Gastrocnemius medialis (tissue), 4 donors: ENCODE results near the gene PRR27. TPM values are rescaled to one million over a fixed set of nuclear protein-coding genes. Genes with fewer than 3 reads are reported as not detected.

ENCODE experiments used
- ATAC-seq, 2 donors: fragments of 150-250 bp; one replicate each; pipeline ENCODE4 v1.9.1; 2016
- DNase-seq, 2 donors: peaks; one replicate each; pipeline ENCODE4 v3.0.0-alpha.2; 2019
- H3K27ac ChIP-seq, 4 donors: fragments of 200-600 bp; sonication (generic); 1 replicate in 1 of 4; 2 replicates in 3 of 4; pipeline ENCODE4 v1.5.1; 2016 to 2018; ENCODE audit warnings: mild to moderate bottlenecking in 2 of 4, moderate library complexity in 1 of 4
- H3K27me3 ChIP-seq, 3 donors: fragments of 200-600 bp; sonication (generic) in 2 of 3; 1 replicate in 1 of 3; 2 replicates in 2 of 3; pipeline versions ENCODE4 v1.5.1 to v1.6.0; 2016 to 2019; ENCODE audit warnings: mild to moderate bottlenecking in 1 of 3, moderate library complexity in 1 of 3
- H3K36me3 ChIP-seq, 2 donors: fragments of 200-600 bp; sonication (generic) in 1 of 2; one replicate each; pipeline ENCODE4 v1.5.1; 2017 to 2018
- H3K4me1 ChIP-seq, 2 donors: fragments of 200-600 bp; sonication (generic) in 1 of 2; one replicate each; pipeline ENCODE4 v1.5.1; 2016 to 2017; ENCODE audit warnings: mild to moderate bottlenecking in 2 of 2
- H3K4me3 ChIP-seq, 4 donors: fragments of 200-600 bp; sonication (generic) in 3 of 4; 1 replicate in 1 of 4; 2 replicates in 3 of 4; pipeline ENCODE4 v1.5.1; 2016 to 2019; ENCODE audit warnings: mild to moderate bottlenecking in 2 of 4
- H3K9me3 ChIP-seq, 3 donors: fragments of 200-600 bp; sonication (generic) in 2 of 3; 1 replicate in 1 of 3; 2 replicates in 2 of 3; pipeline ENCODE4 v1.5.1; 2016 to 2019
- CTCF ChIP-seq, 5 experiments: fragments of 450-650 bp in 3 of 5; fragments of 200-600 bp in 2 of 5; sonication (generic) in 2 of 5; IDR thresholded peaks in 4 of 5; conservative IDR thresholded peaks in 1 of 5; 1 replicate in 4 of 5; 2 replicates in 1 of 5; pipeline ENCODE4 v1.5.1; 2016 to 2019; ENCODE audit warnings: antibody characterized with exemption in 5 of 5, mild to moderate bottlenecking in 3 of 5, moderate library complexity in 3 of 5
- POLR2A ChIP-seq, 2 donors: fragments of 450-650 bp; IDR thresholded peaks; one replicate each; pipeline ENCODE4 v1.6.1; 2017; ENCODE audit warnings: antibody characterized with exemption in 2 of 2, mild to moderate bottlenecking in 2 of 2, moderate library complexity in 2 of 2
- in situ Hi-C, 4 donors: fragments of 200-750 bp; cut with MboI; loops; one replicate each; pipeline versions ENCODE4 v1.15.0 to v1.8.0; 2017; ENCODE audit warnings: low sequenced_read_pairs in 4 of 4
- intact Hi-C: fragments of 100-400 bp; cut with DNase I; formaldehyde crosslinking; loops from one replicate; pipeline ENCODE4 v1.15.1; 2023; ENCODE audit warnings: low total_unique reads
- total RNA-seq, 4 donors: library from RNA; depleted of rRNA; stranded (reverse); fragments of >200 nt; gene quantifications; one replicate each; pipeline versions ENCODE4 v1.1.0 to v1.2.3, GENCODE V29; 2016

The PRR27 gene
- total RNA-seq, 4 donors from 2014 or later = not detected

DNA sequence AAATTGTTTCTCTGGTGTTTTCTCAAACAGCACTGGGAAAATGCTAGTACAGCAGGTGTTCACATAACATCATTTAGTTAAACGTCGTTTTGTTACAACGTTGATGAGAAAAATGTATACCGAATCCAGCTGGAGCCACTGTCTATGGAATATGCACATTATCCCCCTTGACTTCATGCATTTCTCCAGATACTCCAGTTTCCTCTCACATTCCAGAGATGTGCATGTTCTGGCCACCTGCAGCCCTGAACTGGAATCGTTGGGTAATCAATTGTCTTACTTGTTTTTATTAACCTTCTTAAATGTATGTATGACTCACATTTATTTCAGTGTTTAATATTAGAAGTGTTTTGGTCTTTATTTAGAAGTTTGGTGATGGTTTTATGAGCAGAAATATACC is 23.1 kb downstream of the PRR27 start:
- no peaks in the 10 kb centered on the region for H3K27me3 ChIP-seq
- H3K4me3 ChIP-seq = no peak overlapping the region
- TF ChIP-seq POLR2A (IDR thresholded peaks at IDR 0.05) = no peak
- no peak for TF ChIP-seq CTCF (IDR thresholded peaks at IDR 0.05 in 4 of 5, conservative IDR thresholded peaks at IDR 0.05 in 1 of 5)
- in situ Hi-C loops = no loop called here
- H3K36me3 ChIP-seq = no peaks in the 10 kb centered on the region
- no peak for DNase-seq
- no peak for ATAC-seq
- H3K4me1 ChIP-seq = no peaks in the 10 kb centered on the region
- intact Hi-C loops = no loop called here
- no peak overlapping the region for H3K27ac ChIP-seq
- H3K9me3 ChIP-seq = no peaks in the 10 kb centered on the region

- Histone ChIP-seq H3K27me3 (no peaks in the 10 kb centered on the region), H3K9me3 (no peaks in the 10 kb centered on the region), H3K27ac (no peak overlapping the region), H3K36me3 (no peaks in the 10 kb centered on the region), H3K4me1 (no peaks in the 10 kb centered on the region), H3K4me3 (no peak overlapping the region)
- in situ Hi-C loops (no loop called here), intact Hi-C loops (no loop called here)
- DNase-seq = no peak
- ATAC-seq = no peak
- TF ChIP-seq POLR2A (IDR thresholded peaks at IDR 0.05) = no peak
- no peak for TF ChIP-seq CTCF (IDR thresholded peaks at IDR 0.05 in 4 of 5, conservative IDR thresholded peaks at IDR 0.05 in 1 of 5)
Observed at GRCh38 chr4:70178075-70178660, 24.1 kb downstream of the PRR27 start.

DNA sequence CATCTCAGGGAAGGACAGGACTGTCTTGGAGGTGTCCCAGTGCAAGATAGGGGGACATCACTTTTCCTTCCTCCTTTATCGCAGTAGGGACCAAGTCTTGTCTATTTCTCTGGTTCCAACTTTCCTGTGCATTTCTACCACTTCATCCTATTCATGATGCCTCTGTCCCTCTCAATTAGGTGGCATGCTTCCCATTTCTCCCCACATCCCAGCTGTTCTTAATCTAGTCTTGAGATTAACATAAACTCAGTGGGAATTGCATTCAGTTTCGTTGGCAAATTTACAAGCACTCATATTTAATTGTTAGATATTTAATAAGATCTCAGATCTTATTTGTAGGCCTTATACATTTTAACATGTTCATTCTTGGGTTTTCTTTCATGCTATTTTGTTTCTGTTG is 25.8 kb downstream of the PRR27 start:
- Histone ChIP-seq H3K4me3 (no peak overlapping the region), H3K4me1 (no peaks in the 10 kb centered on the region), H3K27me3 (no peaks in the 10 kb centered on the region), H3K27ac (no peak overlapping the region), H3K36me3 (no peaks in the 10 kb centered on the region), H3K9me3 (no peaks in the 10 kb centered on the region)
- TF ChIP-seq POLR2A (IDR thresholded peaks at IDR 0.05) (no peak), CTCF (IDR thresholded peaks at IDR 0.05 in 4 of 5, conservative IDR thresholded peaks at IDR 0.05 in 1 of 5) (no peak)
- in situ Hi-C loops (no loop called here), intact Hi-C loops (no loop called here)
- DNase-seq (no peak), ATAC-seq (no peak)

- no peak for DNase-seq
- in situ Hi-C loops = no loop called here
- H3K27me3 ChIP-seq = no peaks in the 10 kb centered on the region
Observed at GRCh38 chr4:70181864-70182263, 27.8 kb downstream of the PRR27 start.

More at GRCh38 chr4:70181864-70182263, 27.8 kb downstream of the PRR27 start:
- Histone ChIP-seq H3K36me3 (no peaks in the 10 kb centered on the region), H3K9me3 (no peaks in the 10 kb centered on the region), H3K4me3 (no peak overlapping the region), H3K27ac (no peak overlapping the region), H3K4me1 (no peaks in the 10 kb centered on the region)
- intact Hi-C loops = no loop called here
- no peak for ATAC-seq
- no peak for TF ChIP-seq POLR2A (IDR thresholded peaks at IDR 0.05)
- TF ChIP-seq CTCF (IDR thresholded peaks at IDR 0.05 in 4 of 5, conservative IDR thresholded peaks at IDR 0.05 in 1 of 5) = no peak
